Left ventricle myocardium inferior (tissue), 1 donor: ENCODE measurements around the gene OPCML. TPM values are rescaled to one million over a fixed set of nuclear protein-coding genes. Genes with fewer than 3 reads are reported as not detected.

Source experiments
- DNase-seq: peaks from one replicate; pipeline ENCODE4 v3.0.0-alpha.2; 2020
- H3K27ac ChIP-seq: fragments of 200-600 bp; replicated peaks from 2 replicates; pipeline ENCODE4 v1.8.0; 2021
- H3K27me3 ChIP-seq: fragments of 200-600 bp; 2 replicates; pipeline ENCODE4 v1.8.0; 2021; ENCODE audit warnings: low read depth
- H3K36me3 ChIP-seq: fragments of 200-600 bp; 2 replicates; pipeline ENCODE4 v1.8.0; 2021
- H3K4me1 ChIP-seq: fragments of 200-600 bp; 2 replicates; pipeline ENCODE4 v1.8.0; 2021
- H3K4me3 ChIP-seq: fragments of 200-600 bp; 2 replicates; pipeline ENCODE4 v1.8.0; 2021; ENCODE audit warnings: mild to moderate bottlenecking, moderate library complexity
- H3K9me3 ChIP-seq: fragments of 200-600 bp; replicated peaks from 2 replicates; pipeline ENCODE4 v1.8.0; 2021
- intact Hi-C: fragments of 100-400 bp; cut with micrococcal nuclease; formaldehyde crosslinking; loops from one replicate; pipeline ENCODE4 v1.11.0; 2022
- total RNA-seq: library from RNA; stranded (reverse); fragmentation: NEBNext Ultra II Directional; extraction: Animal tissue kit (Norgen Biotek cat#: 25700); gene quantifications from one replicate; pipeline ENCODE4 v1.2.1, GENCODE V29; 2021
- TF ChIP-seq, protein P1 (sequence below): fragments of 200-600 bp; IDR thresholded peaks from 2 replicates; pipeline ENCODE4 v1.8.0; 2021; ENCODE audit warnings: antibody characterized with exemption, mild to moderate bottlenecking, borderline replicate concordance
- donor health status: DM: no; HTN: yes; CAD: no; lungs with severe emphysema.

The OPCML gene
- total RNA-seq, 1 donor from 2014 or later = 0.63 TPM

DNA sequence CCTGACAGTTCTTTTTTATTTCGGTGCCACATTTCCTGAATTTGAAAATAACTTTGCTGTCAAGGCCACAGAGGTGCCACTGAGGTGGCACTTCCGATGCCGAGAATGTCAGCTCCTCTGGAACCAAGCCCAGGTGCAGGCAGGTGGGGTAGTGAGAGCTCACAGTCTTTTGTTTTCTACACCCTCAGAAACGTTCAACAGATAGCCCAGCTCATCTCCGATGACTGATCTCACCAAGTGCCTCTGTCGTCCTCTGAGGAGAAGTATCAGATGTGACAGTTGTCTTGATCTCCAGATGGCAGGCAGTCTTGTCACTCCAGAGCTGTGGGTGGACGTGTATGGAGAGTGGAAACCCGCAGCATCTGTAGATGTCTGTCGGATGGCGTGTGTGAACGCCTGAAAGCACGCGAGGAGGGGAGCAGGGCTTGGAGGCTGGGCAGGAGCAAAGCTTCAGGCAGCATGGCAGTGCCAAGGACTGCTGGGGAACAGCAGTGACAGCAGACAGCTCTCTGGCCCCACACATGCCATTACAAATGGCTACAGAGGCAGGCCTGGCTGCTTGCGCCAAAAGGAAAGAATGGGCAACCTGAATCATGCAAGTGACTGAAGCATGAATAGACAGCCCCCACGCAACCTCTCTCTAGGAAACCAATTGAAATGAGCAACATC, 877.0 kb downstream of the OPCML start:
- H3K27me3 ChIP-seq = peaks cover 16% of the 10 kb centered on the region
- intact Hi-C loops = no loop called here
- TF ChIP-seq, protein P1, sequence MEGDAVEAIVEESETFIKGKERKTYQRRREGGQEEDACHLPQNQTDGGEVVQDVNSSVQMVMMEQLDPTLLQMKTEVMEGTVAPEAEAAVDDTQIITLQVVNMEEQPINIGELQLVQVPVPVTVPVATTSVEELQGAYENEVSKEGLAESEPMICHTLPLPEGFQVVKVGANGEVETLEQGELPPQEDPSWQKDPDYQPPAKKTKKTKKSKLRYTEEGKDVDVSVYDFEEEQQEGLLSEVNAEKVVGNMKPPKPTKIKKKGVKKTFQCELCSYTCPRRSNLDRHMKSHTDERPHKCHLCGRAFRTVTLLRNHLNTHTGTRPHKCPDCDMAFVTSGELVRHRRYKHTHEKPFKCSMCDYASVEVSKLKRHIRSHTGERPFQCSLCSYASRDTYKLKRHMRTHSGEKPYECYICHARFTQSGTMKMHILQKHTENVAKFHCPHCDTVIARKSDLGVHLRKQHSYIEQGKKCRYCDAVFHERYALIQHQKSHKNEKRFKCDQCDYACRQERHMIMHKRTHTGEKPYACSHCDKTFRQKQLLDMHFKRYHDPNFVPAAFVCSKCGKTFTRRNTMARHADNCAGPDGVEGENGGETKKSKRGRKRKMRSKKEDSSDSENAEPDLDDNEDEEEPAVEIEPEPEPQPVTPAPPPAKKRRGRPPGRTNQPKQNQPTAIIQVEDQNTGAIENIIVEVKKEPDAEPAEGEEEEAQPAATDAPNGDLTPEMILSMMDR = no peak
- H3K9me3 ChIP-seq = no peaks in the 10 kb centered on the region
- no peaks in the 10 kb centered on the region for H3K4me1 ChIP-seq
- H3K36me3 ChIP-seq = no peaks in the 10 kb centered on the region
- H3K27ac ChIP-seq = no peak overlapping the region
- H3K4me3 ChIP-seq = no peak overlapping the region
- no peak for DNase-seq

DNA sequence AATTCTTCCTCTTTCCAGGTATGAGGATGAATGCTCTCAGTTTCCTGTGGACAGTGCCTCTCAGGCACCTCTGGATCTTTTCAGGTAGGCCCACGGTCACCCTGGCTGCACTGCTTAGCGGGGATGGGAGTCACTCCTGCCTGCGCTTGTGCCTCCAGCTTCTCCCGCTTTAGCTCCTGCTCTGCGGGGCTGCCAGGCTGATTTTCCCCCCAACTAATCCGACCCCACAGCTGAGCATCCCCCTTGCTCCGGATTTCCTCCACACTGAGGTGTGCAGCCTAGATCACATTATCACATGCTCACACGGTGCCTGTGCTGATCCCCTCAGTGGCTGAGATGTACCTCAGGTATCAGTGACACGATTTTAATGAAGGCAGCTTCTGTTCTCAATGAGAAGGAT, 879.1 kb downstream of the OPCML start:
- H3K9me3 ChIP-seq = no peaks in the 10 kb centered on the region
- peaks cover 16% of the 10 kb centered on the region for H3K27me3 ChIP-seq
- H3K36me3 ChIP-seq = no peaks in the 10 kb centered on the region
- intact Hi-C loops = no loop called here
- no peaks in the 10 kb centered on the region for H3K4me1 ChIP-seq
- TF ChIP-seq, protein P1 = no peak
- no peak for DNase-seq
- H3K4me3 ChIP-seq = no peak overlapping the region
- H3K27ac ChIP-seq = no peak overlapping the region

DNA sequence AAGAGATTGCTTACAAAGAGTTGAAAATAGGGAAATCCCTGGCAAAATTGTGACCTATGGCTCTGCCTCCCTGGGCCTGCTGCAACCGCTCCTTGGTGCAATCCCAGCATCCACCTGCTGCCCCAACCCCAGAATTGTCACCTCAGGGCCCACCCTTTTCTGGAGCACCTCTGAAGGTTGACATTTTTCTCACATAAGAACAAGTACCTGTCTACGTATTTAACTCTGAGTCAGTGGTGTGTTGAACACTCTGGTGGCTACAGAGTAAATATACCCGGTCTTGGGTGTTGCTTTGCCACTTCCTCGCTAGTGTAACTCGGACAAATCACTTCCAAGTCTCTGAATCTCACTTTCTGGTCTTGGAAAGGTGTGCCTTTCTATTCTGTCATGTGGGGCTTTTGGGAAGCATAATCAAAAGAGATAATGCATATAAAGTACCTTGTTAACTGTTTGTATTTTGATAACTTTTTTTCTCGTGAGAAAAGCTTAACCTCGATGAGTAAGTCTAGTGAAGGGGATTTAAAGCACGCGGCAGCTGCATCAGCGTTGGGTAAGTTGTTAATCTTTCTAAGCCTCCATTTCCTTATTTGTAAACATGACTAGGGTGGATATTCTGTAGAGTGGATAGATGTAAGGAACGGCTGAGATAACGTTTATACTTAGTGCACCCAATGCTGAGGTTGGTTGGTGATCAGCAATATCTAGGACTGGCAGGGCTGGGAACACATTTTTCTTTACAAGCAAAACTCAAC, 881.2 kb downstream of the OPCML start:
- no peak overlapping the region for H3K27ac ChIP-seq
- H3K4me1 ChIP-seq = no peaks in the 10 kb centered on the region
- no peaks in the 10 kb centered on the region for H3K9me3 ChIP-seq
- TF ChIP-seq, protein P1 = no peak
- intact Hi-C loops = no loop called here
- no peak overlapping the region for H3K4me3 ChIP-seq
- no peaks in the 10 kb centered on the region for H3K36me3 ChIP-seq
- no peak for DNase-seq
- peaks cover 16% of the 10 kb centered on the region for H3K27me3 ChIP-seq

DNA sequence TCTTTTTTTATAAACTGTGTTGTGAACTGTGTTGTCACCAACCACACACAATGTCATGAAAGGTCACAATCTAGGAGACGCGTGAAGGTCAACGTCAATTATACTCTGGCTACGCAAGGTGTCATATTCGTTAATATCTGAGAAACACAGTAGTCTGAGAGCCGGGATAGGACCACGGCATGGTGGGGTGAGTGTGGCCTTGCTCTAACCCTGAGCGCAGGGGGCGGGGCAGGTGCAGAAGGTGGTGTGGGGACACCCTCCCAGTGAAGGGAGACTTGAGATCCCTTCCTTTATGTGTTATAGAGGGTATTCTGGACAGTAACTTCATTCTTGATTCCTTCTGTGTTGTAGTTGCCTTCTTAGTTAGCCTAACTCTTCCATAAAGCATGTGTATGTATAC, 883.0 kb downstream of the OPCML start:
- no peak overlapping the region for H3K4me3 ChIP-seq
- no peaks in the 10 kb centered on the region for H3K36me3 ChIP-seq
- DNase-seq = no peak
- H3K9me3 ChIP-seq = no peaks in the 10 kb centered on the region
- peaks cover 9% of the 10 kb centered on the region for H3K27me3 ChIP-seq
- intact Hi-C loops = no loop called here
- TF ChIP-seq, protein P1 = no peak
- H3K27ac ChIP-seq = no peak overlapping the region
- no peaks in the 10 kb centered on the region for H3K4me1 ChIP-seq

DNA sequence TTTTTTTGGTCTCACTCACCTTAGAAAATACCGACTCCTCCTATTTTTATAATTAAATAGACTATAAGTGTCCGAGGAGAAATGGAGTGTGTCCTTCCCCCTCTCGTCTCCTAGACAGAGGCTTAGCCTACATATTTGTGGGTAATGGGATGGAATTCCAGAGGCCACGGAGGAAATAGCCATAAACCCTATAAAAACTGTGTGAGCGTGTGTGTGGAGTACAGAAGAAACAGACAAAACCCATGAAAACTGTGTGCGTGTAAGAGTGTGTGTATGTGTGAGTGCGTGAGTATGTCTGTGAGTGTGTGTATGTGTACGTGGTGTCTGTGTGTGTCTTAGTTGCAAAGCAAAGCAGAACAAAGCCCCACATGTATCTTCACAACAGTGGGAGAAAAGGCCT, 883.5 kb downstream of the OPCML start:
- Histone ChIP-seq H3K4me3 (no peak overlapping the region), H3K4me1 (no peaks in the 10 kb centered on the region), H3K36me3 (no peaks in the 10 kb centered on the region), H3K27me3 (peaks cover 11% of the 10 kb centered on the region), H3K27ac (no peak overlapping the region), H3K9me3 (no peaks in the 10 kb centered on the region)
- DNase-seq = no peak
- intact Hi-C loops = no loop called here
- TF ChIP-seq, protein P1 = no peak
